K562 (cell line): ENCODE results near the gene HOXC11. TPM values are rescaled to one million over a fixed set of nuclear protein-coding genes. Genes with fewer than 3 reads are reported as not detected.

ENCODE experiments used
- ATAC-seq: fragments of 200-7000 bp; cut with Tn5 transposase; 3 replicates; pipeline ENCODE4 v1.9.1; 2020; ENCODE audit warnings: moderate library complexity
- BruUV-seq: library from RNA; stranded (reverse); fragments of 400-500 nt; replicated peaks from 2 replicates; lab custom pipeline; 2021; lab: Mats Ljungman, UMichigan
- CTCF ChIA-PET: fragments of 300-600 bp; formaldehyde crosslinking; extraction: SDS; loops from one replicate; lab custom pipeline; 2021; ENCODE audit warnings: low intra/inter-chr PET ratio; lab: Yijun Ruan, JAX
- POLR2A ChIA-PET: fragments of 300-600, 350-650 bp; sonication (Branson Sonifier 250); formaldehyde crosslinking; extraction: SDS; loops from one replicate; lab custom pipeline; 2021; ENCODE audit warnings: antibody characterized with exemption, inconsistent platforms; lab: Yijun Ruan, JAX
- DNase-seq, 4 experiments: peaks; one replicate each; pipeline versions ENCODE4 v3.0.0 to v3.0.0-alpha.2; 2011 to 2018; ENCODE audit warnings: low spot score in 3 of 4, mixed read lengths in 3 of 4; ENCODE audit errors: extremely low read depth in 1 of 4
- FAIRE-seq: peaks from 2 replicates; lab custom pipeline; 2011; peaks lifted over from hg19 to GRCh38; lab: Jason Lieb, UNC
- H2AFZ ChIP-seq: 2 replicates; pipeline ENCODE4 v1.6.0; 2011; ENCODE audit warnings: low read depth, low read length, control low read depth, inconsistent platforms
- H3K27ac ChIP-seq: fragments of 200-600 bp; 3 replicates; pipeline ENCODE4 v1.8.0; 2011; ENCODE audit warnings: low read depth, mild to moderate bottlenecking, control low read depth, inconsistent platforms, low read length, moderate library complexity, mixed read lengths; ENCODE audit errors: extremely low read depth
- H3K27me3 ChIP-seq, 2 experiments: fragments of 300-600 bp in 1 of 2; 2 replicates in 1 of 2; 3 replicates in 1 of 2; pipeline versions ENCODE4 v1.6.0 to v1.8.0; 2011; ENCODE audit warnings: inconsistent platforms in 2 of 2, low read length in 2 of 2, mild to moderate bottlenecking in 1 of 2, mixed read lengths in 1 of 2, moderate library complexity in 1 of 2; ENCODE audit not compliant: control insufficient read depth in 2 of 2, insufficient read depth in 2 of 2
- H3K36me3 ChIP-seq: fragments of 300-600 bp; 3 replicates; pipeline ENCODE4 v1.8.0; 2011; ENCODE audit warnings: mild to moderate bottlenecking, low read length, inconsistent platforms; ENCODE audit not compliant: control insufficient read depth, insufficient read depth
- H3K4me1 ChIP-seq, 2 experiments: fragments of 200-600 bp in 1 of 2; replicated peaks in 1 of 2; 2 replicates in 1 of 2; 3 replicates in 1 of 2; pipeline versions ENCODE4 v1.5.1 to v1.8.0; 2011; ENCODE audit warnings: inconsistent platforms in 2 of 2, low read length in 2 of 2, mild to moderate bottlenecking in 1 of 2, mixed read lengths in 1 of 2, moderate library complexity in 1 of 2; ENCODE audit not compliant: control insufficient read depth in 2 of 2, insufficient read depth in 2 of 2
- H3K4me2 ChIP-seq: 2 replicates; pipeline ENCODE4 v1.6.1; 2011; ENCODE audit warnings: low read length, control low read depth, inconsistent platforms, mixed read lengths; ENCODE audit not compliant: insufficient read depth
- H3K4me3 ChIP-seq: fragments of 200-600 bp; sonication (generic), shearing (Covaris generic); 2 replicates; pipeline ENCODE4 v1.5.1; 2016; ENCODE audit warnings: control low read depth, inconsistent platforms
- H3K79me2 ChIP-seq: fragments of 200-600 bp; 3 replicates; pipeline ENCODE4 v1.8.0; 2011; ENCODE audit warnings: low read length, inconsistent platforms; ENCODE audit not compliant: control insufficient read depth, insufficient read depth
- H3K9ac ChIP-seq, 2 experiments: 2 replicates each; pipeline versions ENCODE4 v1.6.0 to v1.6.1; 2011; ENCODE audit warnings: low read depth in 2 of 2, low read length in 2 of 2, control low read depth in 1 of 2, inconsistent platforms in 1 of 2, mild to moderate bottlenecking in 1 of 2, mixed read lengths in 1 of 2; ENCODE audit not compliant: insufficient read depth in 1 of 2
- H3K9me1 ChIP-seq: one replicate; pipeline ENCODE4 v1.6.0; 2011; ENCODE audit warnings: inconsistent platforms, mild to moderate bottlenecking, low read length, moderate library complexity; ENCODE audit not compliant: control insufficient read depth, insufficient read depth
- H3K9me3 ChIP-seq: replicated peaks from 2 replicates; pipeline ENCODE4 v1.5.1; 2011; ENCODE audit warnings: low read depth, low read length, inconsistent platforms; ENCODE audit not compliant: control insufficient read depth, insufficient read depth
- H4K20me1 ChIP-seq: replicated peaks from 2 replicates; pipeline ENCODE4 v1.6.1; 2011; ENCODE audit warnings: low read length, inconsistent platforms, mixed read lengths; ENCODE audit not compliant: control insufficient read depth, insufficient read depth
- BACH1 ChIP-seq: fragments of 200-800 bp; sonication (Bioruptor generic); IDR thresholded peaks from 2 replicates; pipeline ENCODE4 v1.6.1; 2016; ENCODE audit warnings: missing genetic modification characterization, missing compliant biosample characterization
- FOXP4 ChIP-seq: sonication (generic); formaldehyde crosslinking; IDR thresholded peaks from 2 replicates; pipeline ENCODE4 v1.8.0; 2022; ENCODE audit warnings: mild to moderate bottlenecking, missing genetic modification reagents, borderline replicate concordance
- PHB ChIP-seq: fragments of 250-450 bp; sonication (Bioruptor Pico); IDR thresholded peaks from 2 replicates; pipeline ENCODE4 v1.5.0; 2021
- WGBS: fragments of 100-300 bp; shearing (Covaris generic); methylation state at CpG from one replicate; pipeline ENCODE4 v1.1.6; 2016; ENCODE audit warnings: low coverage, mixed read lengths; ENCODE audit not compliant: insufficient coverage; ENCODE audit errors: missing lambda C conversion rate; 5-methylcytosine and 5-hydroxymethylcytosine counted together
- in situ Hi-C: fragments of 300-500 bp; cut with MboI; formaldehyde crosslinking; loops from 4 replicates; pipeline ENCODE4 v1.15.0; 2018; ENCODE audit warnings: inconsistent platforms, mixed read lengths
- intact Hi-C: fragments of 100-400 bp; cut with micrococcal nuclease; formaldehyde crosslinking; loops from 2 replicates; pipeline ENCODE4 v1.14.2; 2022
- polyA plus RNA-seq, 8 experiments: library from polyadenylated mRNA; depleted of rRNA in 4 of 8; stranded (reverse) in 5 of 8; unstranded in 3 of 8; fragments of >200 nt; fragmentation: Nextera tagmentation in 2 of 8; fragmentation: Illumina TruSeq in 1 of 8; extraction: Ambion mirVana in 2 of 8; extraction: Trizol in 1 of 8; gene quantifications; 2 replicates each; pipeline versions ENCODE4 v1.2.1 to v1.2.3, GENCODE V29; 2011 to 2014; ENCODE audit warnings: inconsistent platforms in 1 of 8, missing spikeins in 1 of 8
- total RNA-seq, 7 experiments: library from RNA; depleted of rRNA in 6 of 7; stranded (reverse); fragments of >200 nt in 6 of 7; fragmentation: Illumina TruSeq in 2 of 7; extraction: Trizol in 2 of 7; gene quantifications; 2 replicates each; pipeline versions ENCODE4 v1.2.1 to v1.2.3, GENCODE V29; 2011 to 2021; ENCODE audit warnings: low replicate concordance in 1 of 7

The HOXC11 gene
- total and polyA plus RNA-seq, 9 of the 15 experiments (the other 6 are each of a cell fraction or from before 2014, with no cell fraction given) = not detected

- peaks cover 6% of the 10 kb centered on the region for H4K20me1 ChIP-seq
- peak; percentile 52 for FAIRE-seq
- H3K27me3 ChIP-seq = peaks cover 47 to 66% of the 10 kb centered on the region in 2 experiments
- peaks cover 12 to 47% of the 10 kb centered on the region in 2 experiments; a peak in 4 of 5 replicates for H3K4me1 ChIP-seq
- 21% methylated on average over 46 of the region's 47 CpGs for WGBS
- no peak for ATAC-seq
- H3K27ac ChIP-seq = no peak overlapping the region
- no peaks in the 10 kb centered on the region for H3K9me1 ChIP-seq
- H3K36me3 ChIP-seq = no peaks in the 10 kb centered on the region
- TF ChIP-seq PHB (CRISPR knock-in tag) = no peak
- TF ChIP-seq BACH1 (tag) = no peak
- no peak for TF ChIP-seq FOXP4
- no peak for DNase-seq
- no peak overlapping the region for H3K4me3 ChIP-seq
- H3K4me2 ChIP-seq = no peak overlapping the region
- in situ Hi-C loops = no loop called here
- no peaks in the 10 kb centered on the region for H3K79me2 ChIP-seq
- BruUV-seq = no TSS peak
- POLR2A ChIA-PET = interaction anchor here (0.5 to 1.5 kb wide), 6 partner anchors 10 to 605 kb away, joined by 3 to 4 read pairs (median 4); no protein-coding TSS in a partner anchor
- CTCF ChIA-PET = no interaction called here
- no peak overlapping the region for H2AFZ ChIP-seq
- H3K9ac ChIP-seq = 0 out of 4 replicates have a peak overlapping the region, but pooled peaks of 1 of the 2 experiments have one; percentile 22
- intact Hi-C loops = loop anchor here (1.0 kb wide), 1 partner anchor 184 kb away; no protein-coding TSS in a partner anchor
- no peaks in the 10 kb centered on the region for H3K9me3 ChIP-seq
Observed at GRCh38 chr12:53951577-53952334, 21.2 kb upstream of the HOXC11 start.
